Measurements from ENCODE around the gene P2RY6. TPM values are rescaled to one million over a fixed set of nuclear protein-coding genes. Genes with fewer than 3 reads are reported as not detected.

P2RY6 gene
- total and polyA plus RNA-seq, 10 of the 15 experiments (the other 5 are each of a cell fraction or from before 2014, with no cell fraction given): 0.05 to 0.90 (median 0.22) TPM; not detected in 4

GRCh38 chr11:73288192-73288872, 16.2 kb downstream of the P2RY6 start (continued):
- TF ChIP-seq IKZF2 (IDR thresholded peaks at IDR 0.05) (peak; percentile 49 to 76; a peak in 3 of 4 replicates), ATF7 (IDR thresholded peaks at IDR 0.05; ENCODE audit: low read depth) (no peak), ZNF687 (IDR thresholded peaks at IDR 0.05) (no peak), EED (IDR thresholded peaks at IDR 0.05; ENCODE audit: low read depth) (peak; percentile 49; the same call in 1 of the 2 replicates), NBN (IDR thresholded peaks at IDR 0.05) (no peak), CHD1 (IDR thresholded peaks at IDR 0.05; ENCODE audit: low read depth, low read length) (no peak)
